GM18951 (cell line): ENCODE data around the gene NXT1.

Experiments used
- POLR2A ChIP-seq: IDR thresholded peaks from 4 replicates; pipeline ENCODE4 v1.6.1; 2011; ENCODE audit warnings: mild to moderate bottlenecking; ENCODE audit not compliant: insufficient read length, insufficient read depth; ENCODE audit errors: extremely low read depth
- in situ Hi-C: fragments of 300-500 bp; cut with MboI; formaldehyde crosslinking; loops from one replicate; pipeline ENCODE4 v1.12.0; 2022; ENCODE audit warnings: low sequenced_read_pairs, mixed read lengths, inconsistent platforms; ENCODE audit not compliant: unreplicated experiment

NXT1 gene

DNA sequence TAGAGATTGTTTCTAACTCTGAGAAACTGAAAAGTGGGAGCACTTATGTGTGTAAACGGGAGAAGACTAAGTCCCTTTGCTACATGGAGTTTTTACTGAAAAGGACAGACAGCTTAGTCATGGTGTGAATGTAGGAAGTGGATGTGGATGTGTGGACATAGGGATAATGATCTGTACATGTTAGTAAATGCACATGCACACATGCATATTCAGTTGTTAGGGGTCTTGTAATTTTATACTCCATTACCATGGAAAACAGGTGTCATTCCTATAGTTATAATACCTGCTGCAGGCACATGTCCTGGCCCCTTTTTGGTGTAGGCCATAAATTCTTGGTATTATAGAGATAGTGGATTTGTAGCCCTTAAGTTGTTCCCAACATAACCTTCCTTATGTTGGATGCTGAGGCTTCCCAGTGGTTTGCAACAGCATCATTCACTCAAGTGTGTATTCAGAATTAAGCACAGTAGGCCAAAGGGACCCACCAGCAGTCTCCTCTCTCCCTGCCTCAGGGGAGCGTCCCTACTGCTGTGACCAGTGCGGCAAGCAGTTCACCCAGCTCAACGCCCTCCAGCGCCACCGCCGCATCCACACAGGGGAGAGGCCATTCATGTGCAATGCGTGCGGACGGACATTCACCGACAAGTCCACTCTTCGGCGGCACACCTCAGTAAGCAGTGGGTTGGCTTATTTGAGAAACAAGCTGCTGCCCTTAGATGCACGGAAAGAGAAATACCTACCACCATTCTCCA, 18.7 kb downstream of the NXT1 start:
- in situ Hi-C loops = no loop called here
- TF ChIP-seq POLR2A = no peak

DNA sequence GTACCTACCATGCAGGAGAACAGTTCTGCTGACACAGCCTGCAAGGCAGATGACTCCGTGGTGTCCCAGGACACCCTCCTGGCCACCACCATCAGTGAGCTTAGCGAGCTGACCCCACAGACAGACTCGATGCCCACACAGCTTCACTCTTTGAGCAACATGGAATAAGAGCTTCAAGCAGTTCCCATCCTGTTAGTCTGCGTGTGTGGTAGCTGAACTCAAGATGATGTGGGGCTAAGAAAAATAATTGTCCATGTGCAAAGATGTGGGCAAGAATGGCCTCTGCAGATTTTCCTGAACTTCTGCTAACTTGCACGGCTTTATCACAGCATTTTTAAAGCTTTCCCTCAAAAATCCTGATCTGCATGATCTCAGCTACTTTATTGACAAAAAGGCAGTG, 19.7 kb downstream of the NXT1 start:
- in situ Hi-C loops = no loop called here
- no peak for TF ChIP-seq POLR2A

DNA sequence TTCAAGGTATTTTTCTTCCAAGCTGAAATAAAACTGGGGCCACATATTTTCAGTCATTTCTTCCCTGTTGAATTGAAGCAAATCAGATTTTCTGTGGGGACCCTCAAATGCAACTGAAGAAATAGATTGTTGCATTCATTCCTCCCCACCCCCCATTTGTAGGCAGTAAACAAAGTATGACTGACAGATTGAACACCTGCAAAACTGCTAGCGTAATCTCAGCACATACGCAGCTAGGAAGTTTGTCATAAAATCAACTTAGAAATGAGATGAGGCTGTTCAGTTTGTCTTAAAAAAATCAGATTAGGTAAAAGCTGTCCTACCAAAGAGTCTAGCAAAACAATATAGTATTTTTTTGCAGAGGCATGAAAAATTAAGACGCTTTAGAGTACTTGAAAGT, 20.3 kb downstream of the NXT1 start:
- TF ChIP-seq POLR2A = no peak
- in situ Hi-C loops = no loop called here

DNA sequence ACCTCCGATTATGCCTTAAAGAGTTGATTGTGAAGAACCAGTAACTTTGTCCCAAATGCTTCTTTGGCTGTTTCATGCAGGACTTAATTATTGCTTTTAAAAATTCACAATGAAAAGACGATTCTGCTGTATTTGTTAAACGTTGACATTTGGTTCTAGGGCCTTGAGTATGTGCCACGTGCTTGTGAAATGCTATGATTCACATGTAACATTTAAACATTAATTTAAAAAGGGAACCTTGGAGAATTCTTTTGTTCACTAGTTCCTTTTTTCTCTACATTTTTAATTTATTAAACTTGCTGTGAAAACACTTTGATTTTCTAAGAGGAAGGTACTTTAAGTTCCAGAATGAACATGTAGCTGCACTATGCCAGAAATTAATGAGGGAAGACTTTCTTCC, 20.9 kb downstream of the NXT1 start:
- in situ Hi-C loops = no loop called here

DNA sequence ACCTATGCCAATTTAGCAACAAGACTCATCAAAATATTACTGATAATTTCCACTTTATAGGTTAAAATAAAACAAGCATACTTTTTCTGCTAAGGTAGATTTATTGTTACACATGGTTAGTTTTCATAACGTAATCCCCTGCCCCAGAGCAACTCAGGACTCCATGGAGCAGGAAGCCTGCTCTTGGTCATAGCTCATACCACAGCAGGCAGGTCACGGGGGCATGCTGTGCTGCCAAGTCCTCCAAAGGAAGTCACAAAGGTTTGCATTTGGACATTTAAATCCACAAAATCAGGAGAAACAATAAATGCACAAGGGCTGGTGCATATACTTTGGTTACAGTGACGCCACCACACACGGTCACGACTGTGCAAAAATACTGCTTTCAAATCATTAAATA, 23.9 kb downstream of the NXT1 start:
- in situ Hi-C loops = no loop called here
- TF ChIP-seq POLR2A = no peak

More for the DNA sequence above, 20.9 kb downstream of the NXT1 start:
- TF ChIP-seq POLR2A = no peak

DNA sequence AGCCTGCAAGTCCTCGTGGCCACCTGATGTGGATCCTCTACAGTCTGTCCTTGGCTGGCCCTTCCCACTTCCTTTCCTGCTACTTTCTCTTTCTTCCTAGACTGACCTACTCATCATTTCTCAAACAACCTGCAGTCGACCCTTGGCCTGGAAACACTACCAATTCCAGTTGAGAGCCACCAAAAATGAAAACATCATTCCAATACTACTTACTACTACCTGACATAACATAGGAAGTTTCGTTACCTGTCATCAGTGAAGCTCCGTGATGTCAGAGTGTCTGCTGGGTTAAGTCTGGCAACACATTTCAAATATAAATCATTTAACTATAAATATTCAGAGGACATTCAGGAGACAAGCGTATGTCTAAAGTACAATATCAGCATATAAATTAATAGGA, 25.2 kb downstream of the NXT1 start:
- no peak for TF ChIP-seq POLR2A

DNA sequence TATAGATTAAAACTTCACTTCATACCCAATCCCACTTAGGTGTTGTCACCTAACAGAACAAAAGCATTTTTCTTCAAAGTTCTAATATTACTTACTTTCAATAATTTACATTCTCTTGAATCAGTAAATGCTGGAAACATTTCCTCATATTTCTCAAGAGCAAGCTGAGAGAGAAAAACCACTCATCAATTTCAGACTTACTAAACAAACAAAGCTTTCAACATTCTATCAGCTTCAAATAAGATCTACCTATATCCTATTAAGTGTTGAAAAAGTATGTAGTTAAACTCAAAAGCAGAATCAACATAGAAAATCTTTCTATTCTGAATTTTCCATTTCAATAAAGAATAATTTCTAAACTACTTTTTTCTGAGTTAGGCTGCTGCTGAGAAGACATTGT, 29.2 kb downstream of the NXT1 start:
- in situ Hi-C loops = no loop called here
- TF ChIP-seq POLR2A = no peak

More for the DNA sequence above, 25.2 kb downstream of the NXT1 start:
- in situ Hi-C loops = no loop called here

DNA sequence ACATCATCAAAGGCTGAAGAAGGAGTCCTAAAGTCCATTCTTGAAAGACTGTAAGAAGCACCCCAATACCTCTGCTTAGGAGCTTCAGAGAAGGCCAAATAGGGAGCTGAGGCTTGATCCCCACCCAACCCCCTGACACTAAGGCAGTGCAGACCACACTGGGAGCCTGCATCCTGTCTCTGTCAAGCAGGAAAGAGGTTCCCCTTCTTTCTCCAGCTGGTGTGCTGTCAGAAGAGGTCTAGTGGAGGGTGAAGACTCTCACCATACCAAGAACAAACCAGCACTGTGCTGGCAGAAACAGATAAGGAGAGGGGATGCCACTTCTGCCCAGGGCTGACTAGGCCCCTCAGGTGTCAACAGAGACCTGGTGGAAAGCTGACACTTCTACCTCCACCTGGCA, 31.3 kb downstream of the NXT1 start:
- TF ChIP-seq POLR2A = no peak
- in situ Hi-C loops = no loop called here

DNA sequence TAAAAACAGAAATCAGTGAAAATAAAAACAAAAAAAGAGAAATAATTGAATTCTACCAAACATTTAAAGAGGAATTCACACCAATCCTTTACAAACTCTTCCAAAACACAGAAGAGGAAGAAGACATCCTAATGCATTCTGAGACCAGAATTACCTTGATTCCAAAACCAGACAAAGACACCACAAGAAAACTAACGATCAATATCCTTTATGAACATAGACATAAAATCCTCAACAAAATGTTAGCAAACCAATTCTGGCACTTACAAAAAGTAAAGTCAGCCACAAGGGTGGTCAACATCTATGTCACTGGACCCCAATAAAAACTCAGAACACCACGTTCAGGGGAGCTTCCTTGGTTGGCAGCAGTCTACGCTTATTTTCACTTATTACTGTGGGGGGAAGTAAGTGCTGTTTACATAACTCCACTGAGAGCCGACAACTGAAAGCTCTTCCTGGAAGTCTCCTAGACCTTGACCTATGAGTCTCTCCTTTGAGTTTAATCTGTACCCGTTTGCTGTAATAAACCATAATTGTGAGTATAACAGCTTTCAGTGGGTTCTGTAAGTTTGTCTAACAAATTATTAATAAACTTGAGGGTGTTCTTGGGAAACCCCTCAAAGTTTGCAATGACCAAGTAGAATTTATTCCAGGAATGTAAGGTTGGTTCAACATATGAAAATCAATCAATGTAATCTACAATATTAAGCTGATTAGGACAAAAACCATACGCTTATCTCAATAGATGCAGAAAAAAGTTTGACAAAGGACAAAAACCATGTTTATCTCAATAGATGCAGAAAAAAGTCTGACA, 35.9 kb downstream of the NXT1 start:
- in situ Hi-C loops = no loop called here
- no peak for TF ChIP-seq POLR2A

DNA sequence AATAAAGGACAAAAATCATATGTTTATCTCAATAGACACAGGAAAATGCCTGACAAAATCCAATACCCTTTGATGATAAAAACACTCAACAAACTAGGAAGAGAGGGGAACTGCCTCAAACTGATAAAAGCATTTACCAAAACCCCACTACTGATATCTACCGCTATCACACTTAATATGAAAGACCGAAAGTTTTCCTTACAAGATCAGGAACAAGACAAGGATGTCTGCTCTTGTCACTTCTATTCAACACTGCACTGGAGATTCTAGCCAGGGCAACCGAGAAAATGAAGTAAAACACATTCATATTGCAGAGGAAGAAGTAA, 36.5 kb downstream of the NXT1 start:
- in situ Hi-C loops = no loop called here

DNA sequence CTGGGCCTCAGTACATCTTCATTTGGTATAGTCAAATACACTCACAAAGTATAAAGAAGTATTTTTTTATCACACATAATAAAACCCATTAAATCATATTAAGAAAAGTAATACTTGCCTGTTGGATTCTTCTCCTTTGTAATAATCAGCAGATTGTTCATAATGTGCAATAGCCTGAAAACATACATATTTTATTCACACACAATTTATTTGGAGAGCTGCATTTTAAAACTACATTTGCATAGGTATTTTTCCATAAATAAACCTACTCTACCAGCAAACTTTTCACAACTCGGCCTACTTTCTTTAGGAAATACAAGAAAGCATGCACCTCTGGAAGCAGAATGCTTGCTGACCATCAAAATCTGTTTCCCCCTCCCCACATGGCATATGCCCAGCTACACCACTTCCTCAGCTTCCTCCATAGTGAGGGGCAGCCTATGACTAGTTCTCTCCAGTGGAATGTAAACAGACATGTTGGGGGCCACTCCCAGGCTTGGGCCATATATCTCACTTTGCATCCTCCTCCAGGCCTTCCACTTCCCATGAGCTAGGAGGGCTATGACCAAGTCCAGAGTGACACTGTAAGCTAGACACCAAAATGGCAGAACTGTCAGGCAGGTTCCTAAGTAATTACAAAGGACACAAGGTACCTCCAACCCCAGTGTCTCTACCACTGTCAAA, 39.6 kb downstream of the NXT1 start:
- in situ Hi-C loops = no loop called here
- no peak for TF ChIP-seq POLR2A

More for the DNA sequence above, 36.5 kb downstream of the NXT1 start:
- no peak for TF ChIP-seq POLR2A

DNA sequence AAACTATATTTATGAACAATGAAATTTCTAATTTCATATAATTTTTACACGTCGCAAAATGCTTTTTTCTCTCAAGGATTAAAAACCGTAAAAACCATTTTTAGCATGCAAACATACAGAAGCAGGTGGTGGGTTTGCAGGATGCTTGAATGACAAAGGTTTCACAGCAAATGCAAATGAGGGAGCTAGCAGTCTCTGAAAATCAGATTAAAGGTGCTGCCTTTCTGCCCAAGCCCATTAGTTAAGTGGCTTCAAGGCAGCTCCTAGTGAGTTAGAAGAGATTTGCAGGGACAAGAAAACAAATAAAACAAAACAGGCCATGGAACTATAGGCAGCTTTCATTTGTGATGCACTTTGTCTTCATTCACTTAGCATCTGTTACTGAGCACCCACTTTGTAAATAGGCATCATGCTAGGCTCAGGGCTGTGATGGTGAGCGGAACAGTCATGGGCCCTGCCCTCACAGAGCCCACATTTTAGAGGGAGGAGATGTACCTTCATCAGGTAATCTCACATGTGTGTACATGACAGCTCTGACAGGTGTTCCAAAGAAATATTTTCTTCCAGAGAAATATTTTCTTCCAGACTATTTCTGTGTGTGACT, 41.2 kb downstream of the NXT1 start:
- in situ Hi-C loops = no loop called here
- TF ChIP-seq POLR2A = no peak
